Aortic smooth muscle cell (primary cell): ENCODE results near the gene POF1B. TPM values are rescaled to one million over a fixed set of nuclear protein-coding genes. Genes with fewer than 3 reads are reported as not detected.

Experiments used
- total RNA-seq: library from RNA; depleted of rRNA; stranded (reverse); fragments of >200 nt; gene quantifications from 2 replicates; pipeline ENCODE4 v1.2.3, GENCODE V29; 2014

Gene POF1B
- total RNA-seq = not detected in 2 replicates

DNA sequence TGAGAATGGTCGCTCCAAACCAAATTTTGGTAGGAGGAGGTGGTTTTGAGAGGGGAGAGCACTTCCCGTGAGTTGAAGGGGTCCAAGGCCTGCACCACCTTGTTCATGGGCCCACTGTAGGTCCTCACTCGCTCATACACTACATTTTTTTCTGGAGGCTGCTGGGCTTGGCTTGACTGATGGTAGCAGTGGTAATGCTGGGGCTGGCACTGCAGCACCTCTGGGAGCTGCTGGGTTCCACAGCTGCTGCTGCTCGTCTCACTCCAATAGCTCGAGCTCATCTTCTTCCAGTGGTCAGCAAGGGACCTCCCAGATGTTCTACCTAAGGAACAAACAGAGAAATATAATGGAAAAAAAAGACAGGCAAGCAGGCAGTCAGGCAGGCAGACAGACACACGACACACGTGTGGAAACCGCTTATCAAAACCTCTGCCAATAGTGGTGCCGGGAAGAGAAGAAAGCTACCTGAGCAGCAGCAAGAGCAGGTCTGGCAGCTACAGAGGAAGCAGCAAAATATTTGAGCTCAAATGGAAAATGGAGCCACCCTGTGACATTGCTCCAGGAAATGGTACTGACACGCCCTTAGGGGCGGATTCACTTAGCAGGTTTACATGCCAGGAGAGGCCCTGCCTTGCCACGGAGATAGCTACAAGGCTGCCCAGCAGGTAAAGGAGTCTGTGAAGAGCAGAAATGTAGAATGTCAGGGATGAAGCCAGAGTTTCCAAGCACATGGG is at the start of gene POF1B:
TSS of gene POF1B (minus strand) at position 492 of the 734 bp plus-strand sequence. CDS start at position 281, 211 bp downstream.

GRCh38 chrX:85243761-85244449 is 135.6 kb downstream of the POF1B start, which contains the start of the genes SATL1 and ZNF711:
Gene SATL1, minus strand, starts transcription at chrX:85243779. Its CDS starts 134,811 bp downstream, at chrX:85108968.
Gene ZNF711, plus strand, starts transcription at chrX:85243991. Its CDS starts 3,582 bp downstream, at chrX:85247573.

Other genes with a start within 250 kb of the POF1B start
- not detected in 2 replicates for gene SATL1, start 135.9 kb downstream of the POF1B start, total RNA-seq
- gene ZNF711, start 135.7 kb downstream of the POF1B start, total RNA-seq = 0.13 and 0.19 TPM in 2 replicates